ENCODE results near the gene ADSS1.

Gene ADSS1

DNA sequence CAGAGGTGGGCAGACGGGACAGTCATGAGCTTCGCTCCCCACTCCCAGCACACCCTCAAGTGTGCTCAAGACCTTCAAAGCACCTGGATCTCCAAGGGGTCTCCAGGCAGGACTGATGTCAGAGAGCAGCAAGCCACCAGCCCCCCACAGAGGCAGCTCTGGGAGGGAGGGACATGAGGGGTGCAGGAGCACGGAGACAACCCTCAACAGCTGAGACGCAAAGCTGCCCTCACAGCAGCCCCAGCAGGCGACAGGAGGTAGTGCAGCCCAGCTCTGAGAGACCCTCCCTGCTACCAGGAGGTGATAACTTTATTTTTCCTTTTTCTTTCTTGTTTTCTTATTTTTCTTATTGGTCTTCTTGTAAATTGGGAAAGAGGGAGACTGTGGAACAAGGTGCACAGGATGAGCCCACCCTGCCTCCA is 46.8 kb downstream of the ADSS1 start:
- no peak for DNase-seq (ENCODE audit: low spot score)

GRCh38 chr14:104771374-104771773 is 47.3 kb downstream of the ADSS1 start:
- DNase-seq (ENCODE audit: low spot score) = no peak

- DNase-seq (ENCODE audit: low spot score) = no peak
Measured at GRCh38 chr14:104771918-104772706, 48.1 kb downstream of the ADSS1 start.

- DNase-seq (ENCODE audit: low spot score) = no peak
Measured at GRCh38 chr14:104772707-104773504, 48.9 kb downstream of the ADSS1 start.

- no peak for DNase-seq (ENCODE audit: low spot score)
Measured at GRCh38 chr14:104773505-104774452, 49.8 kb downstream of the ADSS1 start.

GRCh38 chr14:104774453-104775072 is 50.5 kb downstream of the ADSS1 start:
- DNase-seq (ENCODE audit: low spot score) = no peak

GRCh38 chr14:104775073-104775489 is 51.1 kb downstream of the ADSS1 start:
- no peak for DNase-seq (ENCODE audit: low spot score)

DNA sequence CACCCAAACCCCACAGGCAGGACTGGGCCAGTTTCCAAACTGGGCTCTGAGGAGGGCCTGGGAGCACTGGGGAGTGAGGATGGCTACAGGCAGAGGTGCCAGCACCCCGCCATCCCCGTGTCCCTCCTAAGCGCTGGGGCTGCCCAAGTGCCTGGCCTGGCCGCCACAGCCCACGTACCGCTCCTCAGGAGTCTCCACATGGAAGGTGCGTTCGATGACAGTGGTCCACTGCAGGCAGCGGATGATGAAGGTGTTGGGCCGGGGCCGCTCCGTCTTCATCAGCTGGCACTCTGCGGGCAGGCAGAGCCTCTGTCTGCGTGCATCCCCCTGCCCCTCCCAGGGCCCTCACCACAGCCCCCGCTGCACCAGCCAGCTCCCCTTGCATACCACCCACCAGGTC is 52.5 kb downstream of the ADSS1 start:
- no peak for DNase-seq (ENCODE audit: low spot score)

DNA sequence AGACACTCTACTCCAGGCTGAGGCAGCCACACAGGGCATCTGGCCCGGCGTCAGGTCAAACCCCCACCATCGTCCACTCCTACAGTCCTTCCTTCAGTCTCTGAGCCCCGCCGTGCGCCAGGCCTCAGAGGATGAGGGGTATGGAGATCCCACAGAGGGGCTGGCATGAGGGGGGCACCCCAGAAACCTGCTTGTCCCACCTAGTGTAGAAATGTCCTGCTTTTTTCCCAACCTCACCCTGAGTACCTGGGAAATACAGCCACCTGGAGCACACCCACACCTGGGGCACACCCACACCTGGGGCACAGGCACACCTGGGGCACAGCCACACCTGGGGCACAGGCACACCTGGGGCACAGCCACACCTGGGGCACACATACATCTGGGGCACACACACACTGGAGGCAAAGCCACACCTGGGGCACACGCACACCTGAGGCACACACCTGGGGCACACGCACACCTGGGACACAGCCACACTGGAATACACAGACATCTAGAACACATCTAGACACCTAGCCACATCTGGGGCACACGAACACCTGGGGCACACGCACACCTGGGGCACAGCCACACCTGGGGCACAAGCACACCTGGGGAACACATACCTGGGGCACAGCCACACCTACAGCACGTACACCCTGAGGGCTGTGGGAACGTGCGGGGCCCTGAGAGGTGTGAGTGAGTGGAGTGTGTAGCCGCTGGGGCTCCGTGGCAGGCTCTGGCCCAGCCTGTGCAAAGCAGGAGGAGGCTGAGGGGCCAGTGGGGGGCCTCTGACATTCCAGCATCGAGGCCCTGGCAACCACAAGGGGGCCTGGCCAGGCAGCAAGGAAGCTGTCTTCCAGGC is 53.2 kb downstream of the ADSS1 start:
- no peak for DNase-seq (ENCODE audit: low spot score)

- DNase-seq (ENCODE audit: low spot score) = no peak
Measured at GRCh38 chr14:104777808-104778249, 53.8 kb downstream of the ADSS1 start.

DNA sequence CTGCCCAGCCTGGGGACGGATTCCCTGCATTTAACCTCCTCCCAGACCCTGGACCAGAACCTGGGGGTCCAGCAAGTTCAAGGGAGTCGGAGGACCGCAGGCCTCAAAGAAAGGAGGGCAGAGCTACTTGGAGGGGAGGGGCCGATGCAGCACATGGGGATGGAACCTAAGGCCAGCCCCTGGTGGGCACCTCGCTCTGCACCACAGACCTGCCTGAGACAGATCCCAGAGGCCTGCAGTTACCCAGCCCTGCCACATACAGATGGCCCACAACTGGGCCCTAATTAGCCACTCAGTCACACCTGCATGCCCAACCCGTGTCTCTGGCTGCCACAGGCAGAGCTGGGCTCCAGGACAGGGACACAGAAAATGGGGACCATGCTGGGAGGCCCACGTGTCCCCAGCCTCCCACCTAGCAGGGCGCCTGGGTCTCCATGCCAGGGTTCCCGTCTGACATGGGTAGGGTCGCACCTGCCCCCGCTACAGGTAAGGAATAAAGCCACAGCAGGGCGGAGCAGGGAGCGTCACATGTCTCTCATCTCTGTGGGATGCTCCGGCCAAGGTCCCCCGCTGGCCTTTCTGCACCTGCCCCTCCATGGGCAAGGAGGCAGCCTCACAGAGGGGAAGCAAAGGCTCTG is 54.8 kb downstream of the ADSS1 start:
- no peak for DNase-seq (ENCODE audit: low spot score)

DNA sequence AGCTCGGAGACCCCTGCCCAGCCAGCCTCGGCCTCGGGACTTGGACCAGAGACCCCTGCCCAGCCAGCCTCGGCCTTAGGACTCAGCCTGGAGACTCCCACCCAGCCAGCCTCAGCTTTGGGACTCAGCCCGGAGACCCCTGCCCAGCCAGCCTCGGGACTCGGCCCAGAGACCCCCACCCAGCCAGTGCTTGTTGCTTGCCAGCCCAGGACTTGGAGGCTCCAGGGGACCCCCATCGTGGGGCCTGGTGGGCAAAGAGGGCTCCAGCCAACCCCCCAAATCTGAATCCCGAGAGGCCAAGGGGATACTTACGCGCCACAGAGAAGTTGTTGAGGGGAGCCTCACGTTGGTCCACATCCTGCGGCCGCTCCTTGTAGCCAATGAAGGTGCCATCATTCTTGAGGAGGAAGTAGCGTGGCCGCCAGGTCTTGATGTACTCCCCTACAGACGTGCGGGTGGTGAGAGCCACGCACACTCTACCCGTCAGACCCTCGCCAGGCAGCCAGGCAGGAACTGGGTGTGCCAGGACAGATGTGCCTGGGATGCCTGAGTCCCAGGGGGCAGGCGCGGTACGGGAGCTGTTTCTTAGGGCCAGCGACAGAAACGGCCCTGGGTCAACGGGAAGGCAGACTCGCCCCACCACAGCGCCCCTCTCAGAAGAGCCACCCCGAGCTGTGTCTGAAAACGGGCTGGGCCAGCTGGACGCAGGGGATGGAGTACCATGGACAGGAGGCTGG is 55.9 kb downstream of the ADSS1 start:
- DNase-seq (ENCODE audit: low spot score) = no peak

DNA sequence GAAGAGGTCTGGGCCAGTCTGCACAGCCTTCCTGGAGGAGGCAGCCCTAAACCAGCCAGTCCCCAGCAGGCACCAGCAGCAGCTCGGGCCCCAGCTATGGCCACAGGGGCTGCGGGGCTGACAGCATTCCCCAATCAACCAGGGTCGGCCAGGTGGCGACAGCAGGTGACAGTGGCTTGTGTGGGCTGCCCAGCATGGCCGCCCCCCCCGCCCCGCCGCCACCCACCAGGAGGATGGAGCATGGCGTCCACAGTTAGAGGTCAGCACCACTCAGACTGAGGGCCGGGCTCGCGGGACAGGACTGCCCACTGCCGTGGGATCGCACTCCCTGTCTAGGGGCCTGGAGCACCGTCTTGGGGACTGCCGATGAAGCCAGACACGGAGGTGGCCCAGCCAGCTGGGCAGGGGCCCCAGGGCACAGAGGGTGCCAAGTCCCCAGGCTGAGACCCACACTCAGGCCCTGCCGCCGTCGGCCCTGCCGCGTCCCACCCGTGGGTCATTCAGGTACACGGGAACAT is 56.5 kb downstream of the ADSS1 start:
- DNase-seq (ENCODE audit: low spot score) = no peak

DNA sequence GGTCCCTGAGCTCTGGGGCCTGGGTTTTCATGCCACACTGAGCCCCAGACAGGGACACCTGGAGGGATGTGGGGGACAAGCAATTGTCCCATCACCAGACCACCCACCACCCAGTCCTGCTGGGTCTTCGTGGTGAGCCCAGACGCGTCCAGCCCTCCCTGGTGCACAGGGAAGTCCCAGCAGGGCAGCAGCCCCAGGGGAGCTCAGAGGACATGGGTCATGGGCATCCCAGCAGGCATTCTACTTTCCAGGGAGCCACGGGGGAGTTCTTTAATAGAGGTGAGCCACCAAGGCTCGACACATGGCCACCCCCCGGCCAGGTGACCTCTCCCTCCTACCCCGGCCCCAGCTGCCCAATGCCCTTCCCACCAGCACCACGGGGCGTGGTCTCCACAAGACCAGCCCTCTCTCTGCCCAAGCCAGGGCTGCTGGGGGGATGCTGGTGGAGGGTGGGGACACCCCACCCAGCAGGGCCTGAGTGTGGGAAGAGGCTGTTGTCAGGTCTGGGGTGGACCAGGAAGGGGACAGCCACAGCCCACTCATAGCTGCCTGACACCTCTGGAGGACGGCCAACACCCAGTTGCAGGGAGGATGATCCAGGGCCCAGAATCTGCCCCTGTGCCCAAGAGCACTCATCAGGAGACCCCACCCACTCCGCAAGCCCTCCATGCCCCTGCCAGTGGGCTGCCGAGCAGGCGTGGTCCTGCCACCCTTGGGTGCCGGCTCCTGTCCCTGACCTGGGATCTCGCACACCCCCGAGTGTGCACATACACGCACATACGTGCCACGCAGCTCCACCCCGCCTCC is 57.4 kb downstream of the ADSS1 start:
- DNase-seq (ENCODE audit: low spot score) = no peak

DNA sequence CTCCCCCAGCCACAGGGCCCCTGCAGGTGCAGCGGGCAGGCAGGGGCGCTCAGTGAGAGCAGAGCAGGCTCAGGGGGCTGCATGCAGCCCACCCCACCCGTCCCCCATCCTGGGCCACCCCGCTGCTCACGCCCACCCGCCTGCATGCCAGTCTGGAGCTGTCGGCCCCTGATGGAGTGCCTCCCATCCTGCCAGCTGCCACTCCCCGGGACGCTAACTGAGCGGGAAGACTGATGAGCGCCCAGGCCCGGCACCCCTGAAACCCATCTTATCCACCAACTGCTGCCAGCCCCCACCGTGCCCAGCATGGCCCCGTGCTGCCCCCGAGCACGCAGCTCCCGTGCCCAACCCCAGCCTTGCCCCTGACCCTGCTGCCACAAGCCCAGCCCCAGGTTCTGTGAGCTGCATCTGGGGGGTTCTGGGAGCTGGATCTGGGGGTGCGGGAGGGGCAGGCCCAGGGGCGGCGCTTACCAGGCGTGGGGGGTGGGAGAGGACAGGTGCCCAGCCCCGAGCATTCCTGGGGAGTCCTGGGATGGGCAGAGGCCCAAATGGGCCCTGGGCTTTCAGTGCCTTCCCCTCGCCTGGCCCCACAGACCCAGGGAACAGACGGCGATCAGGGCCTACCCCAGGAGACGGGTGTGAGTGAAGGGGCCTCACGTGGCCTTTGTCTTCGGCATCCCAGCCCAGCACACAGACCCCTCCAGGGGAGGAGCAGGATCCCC is 58.2 kb downstream of the ADSS1 start:
- no peak for DNase-seq (ENCODE audit: low spot score)

DNA sequence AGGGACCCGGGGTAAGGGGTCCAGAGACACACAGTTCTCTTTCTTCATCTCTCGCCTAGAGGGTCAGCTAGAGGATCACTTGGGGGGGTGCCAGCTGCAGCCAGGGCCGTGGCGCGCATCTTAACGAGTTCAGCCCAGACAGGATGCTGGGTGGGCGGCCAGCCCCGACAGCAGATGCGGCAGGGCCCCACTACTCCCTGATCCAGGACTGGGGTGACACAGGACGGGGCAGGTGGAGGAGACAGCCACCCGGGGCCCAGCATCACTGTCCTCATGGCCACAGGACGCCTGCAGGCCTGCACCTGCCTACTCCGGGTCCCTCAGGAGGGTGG is 58.7 kb downstream of the ADSS1 start:
- no peak for DNase-seq (ENCODE audit: low spot score)

DNA sequence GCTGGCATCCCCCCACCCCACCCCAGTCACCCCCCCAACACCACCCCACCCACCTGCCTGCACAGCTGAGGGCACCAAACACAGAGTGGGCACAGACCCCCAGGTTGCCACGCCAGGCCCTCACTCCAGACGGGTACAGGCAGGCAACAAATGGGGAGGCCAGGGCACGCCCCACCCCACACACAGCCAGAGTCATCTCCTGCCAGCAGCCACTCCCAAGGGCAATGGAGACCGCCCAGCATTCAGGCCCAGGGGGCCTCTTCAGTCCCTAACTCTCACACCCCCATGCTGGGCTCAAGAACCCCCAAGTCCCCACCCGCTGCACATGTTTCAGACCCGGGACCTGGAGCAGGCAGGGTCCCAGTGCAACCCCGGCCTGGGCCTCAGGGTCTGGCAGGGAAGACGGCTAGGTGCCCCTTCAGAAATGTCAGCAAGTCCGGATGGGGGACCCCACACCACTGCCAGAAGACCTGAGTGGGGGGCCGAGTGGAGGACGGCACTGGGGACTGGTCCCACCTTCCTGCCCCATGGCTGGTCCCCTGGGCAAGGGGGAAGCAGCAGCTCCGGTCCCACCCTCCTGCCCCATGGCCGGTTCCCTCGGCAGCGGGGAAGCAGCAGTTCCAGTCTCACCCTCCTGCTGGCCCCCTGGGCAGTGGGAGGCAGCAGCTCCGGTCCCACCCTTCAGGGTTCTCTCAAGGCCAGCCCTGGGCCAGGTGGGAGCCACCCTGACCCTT is 59.6 kb downstream of the ADSS1 start:
- no peak for DNase-seq (ENCODE audit: low spot score)
